PFSK-1 (cell line): ENCODE data around the gene CLDN17.

Experiments
- FOXP2 ChIP-seq: optimal IDR thresholded peaks from 2 replicates; pipeline ENCODE3; 2011; ENCODE audit warnings: borderline replicate concordance, control low read depth, inconsistent platforms; ENCODE audit not compliant: insufficient read depth; ENCODE audit errors: extremely low read length, extremely low read depth
- POLR2AphosphoS5 ChIP-seq: IDR thresholded peaks from 2 replicates; pipeline ENCODE4 v1.6.1; 2012; ENCODE audit warnings: low read depth, mild to moderate bottlenecking, control low read depth, low read length, moderate library complexity
- REST ChIP-seq, 2 experiments: IDR thresholded peaks; 2 replicates each; pipeline versions ENCODE4 v1.6.1 to v1.8.0; 2011 to 2012; ENCODE audit warnings: low read depth in 2 of 2, low read length in 2 of 2, control low read depth in 1 of 2, inconsistent platforms in 1 of 2, mild to moderate bottlenecking in 1 of 2, moderate library complexity in 1 of 2; ENCODE audit not compliant: insufficient read depth in 1 of 2
- SIN3A ChIP-seq: IDR thresholded peaks from 2 replicates; pipeline ENCODE4 v1.6.1; 2012; ENCODE audit warnings: mild to moderate bottlenecking, low read length, moderate library complexity, borderline replicate concordance; ENCODE audit not compliant: insufficient read depth
- TAF1 ChIP-seq: IDR thresholded peaks from 2 replicates; pipeline ENCODE4 v1.6.1; 2012; ENCODE audit warnings: low read length, control low read depth, borderline replicate concordance; ENCODE audit not compliant: insufficient read depth

GRCh38 chr21:30211071-30211470, 44.5 kb upstream of the CLDN17 start:
- TF ChIP-seq TAF1, result no peak
- TF ChIP-seq REST (IDR thresholded peaks at IDR 0.05; ENCODE audit: insufficient read depth in 1 of 2, low read depth in 2 of 2, low read length in 2 of 2), result no peak
- TF ChIP-seq POLR2AphosphoS5, result no peak
- no peak for TF ChIP-seq SIN3A
- TF ChIP-seq FOXP2, result no peak
